ENCODE results near the gene CTNNBL1.
"Not testable (repeated sequence)": the region's sequence is repeated elsewhere in the genome, so short reads cannot be mapped to it uniquely, and the experiment has no call there.

CTNNBL1 gene

GRCh38 chr20:37823296-37823980 lies 129.6 kb downstream of the CTNNBL1 start:
- no peak for DNase-seq

- DNase-seq: no peak
Observed at GRCh38 chr20:37827605-37828004, 133.8 kb downstream of the CTNNBL1 start.

GRCh38 chr20:37828684-37829083 lies 134.9 kb downstream of the CTNNBL1 start:
- DNase-seq: no peak

GRCh38 chr20:37829128-37829527 lies 135.3 kb downstream of the CTNNBL1 start:
- DNase-seq: no peak

GRCh38 chr20:37833221-37833896 lies 139.5 kb downstream of the CTNNBL1 start:
- no peak for DNase-seq

GRCh38 chr20:37836926-37837325 lies 143.1 kb downstream of the CTNNBL1 start:
- no peak for DNase-seq

- no peak for DNase-seq
Observed at GRCh38 chr20:37837924-37838323, 144.1 kb downstream of the CTNNBL1 start.

- no peak for DNase-seq
Observed at GRCh38 chr20:37838769-37839431, 145.1 kb downstream of the CTNNBL1 start.

- no peak for DNase-seq
Observed at GRCh38 chr20:37839432-37839827, 145.6 kb downstream of the CTNNBL1 start.

- DNase-seq: no peak
Observed at GRCh38 chr20:37839955-37840354, 146.1 kb downstream of the CTNNBL1 start.

GRCh38 chr20:37841389-37841788 lies 147.6 kb downstream of the CTNNBL1 start:
- DNase-seq: no peak

- DNase-seq: no peak
Observed at GRCh38 chr20:37841971-37842370, 148.1 kb downstream of the CTNNBL1 start.

- no peak for DNase-seq
Observed at GRCh38 chr20:37845241-37845681, 151.4 kb downstream of the CTNNBL1 start.

- DNase-seq: no peak
Observed at GRCh38 chr20:37845878-37846277, 152.0 kb downstream of the CTNNBL1 start.

- DNase-seq: no peak
Observed at GRCh38 chr20:37846573-37846972, 152.7 kb downstream of the CTNNBL1 start.

- DNase-seq: no peak
Observed at GRCh38 chr20:37848706-37849105, 154.9 kb downstream of the CTNNBL1 start.

- DNase-seq: no peak
Observed at GRCh38 chr20:37849156-37849555, 155.3 kb downstream of the CTNNBL1 start.

- no peak for DNase-seq
Observed at GRCh38 chr20:37849566-37849965, 155.7 kb downstream of the CTNNBL1 start.

GRCh38 chr20:37850036-37850592 lies 156.3 kb downstream of the CTNNBL1 start:
- DNase-seq: no peak

- no peak for DNase-seq
Observed at GRCh38 chr20:37850724-37851355, 157.0 kb downstream of the CTNNBL1 start.

GRCh38 chr20:37852666-37853065 lies 158.8 kb downstream of the CTNNBL1 start:
- no peak for DNase-seq

GRCh38 chr20:37853823-37854375 lies 160.1 kb downstream of the CTNNBL1 start:
- no peak for DNase-seq

- DNase-seq: not testable (repeated sequence)
Observed at GRCh38 chr20:37856034-37856433, 162.2 kb downstream of the CTNNBL1 start.
